Ascending aorta (tissue), 2 donors: ENCODE results near the gene EPN1. TPM values are rescaled to one million over a fixed set of nuclear protein-coding genes. Genes with fewer than 3 reads are reported as not detected.

ENCODE experiments used
- DNase-seq, 2 donors: peaks; one replicate each; pipeline ENCODE4 v3.0.0-alpha.2; 2019; ENCODE audit warnings: low spot score in 2 of 2
- H3K27ac ChIP-seq, 2 donors: fragments of 200-600 bp; sonication (generic); one replicate each; pipeline ENCODE4 v1.5.1; 2016 to 2017; ENCODE audit warnings: mild to moderate bottlenecking in 1 of 2
- H3K27me3 ChIP-seq: fragments of 200-600 bp; sonication (generic); one replicate; pipeline ENCODE4 v1.5.1; 2017
- H3K36me3 ChIP-seq, 2 donors: fragments of 200-600 bp; sonication (generic); one replicate each; pipeline ENCODE4 v1.5.1; 2016
- H3K4me1 ChIP-seq, 2 donors: fragments of 200-600 bp; sonication (generic); one replicate each; pipeline ENCODE4 v1.5.1; 2016 to 2017; ENCODE audit warnings: mild to moderate bottlenecking in 1 of 2
- H3K4me3 ChIP-seq, 2 donors: fragments of 200-600 bp; sonication (generic); one replicate each; pipeline ENCODE4 v1.5.1; 2016 to 2017; ENCODE audit warnings: mild to moderate bottlenecking in 1 of 2
- H3K9me3 ChIP-seq, 2 donors: fragments of 200-600 bp; sonication (generic); one replicate each; pipeline ENCODE4 v1.5.1; 2016
- CTCF ChIP-seq, 3 experiments: fragments of 200-600 bp in 2 of 3; fragments of 450-650 bp in 1 of 3; sonication (generic) in 2 of 3; IDR thresholded peaks; one replicate each; pipeline ENCODE4 v1.5.1; 2016 to 2019; ENCODE audit warnings: antibody characterized with exemption in 3 of 3, mild to moderate bottlenecking in 1 of 3, moderate library complexity in 1 of 3
- intact Hi-C: fragments of 100-400 bp; cut with DNase I; formaldehyde crosslinking; loops from one replicate; pipeline ENCODE4 v1.15.1; 2023
- total RNA-seq: library from RNA; depleted of rRNA; stranded (reverse); fragments of >200 nt; gene quantifications from one replicate; pipeline ENCODE4 v1.1.0, GENCODE V29; 2016

EPN1 gene
- total RNA-seq, 1 donor from 2014 or later = 122 TPM

- intact Hi-C loops = no loop called here
- no peak for DNase-seq
Measured at GRCh38 chr19:55694656-55695491, 19.8 kb downstream of the EPN1 start.

GRCh38 chr19:55695511-55696290, 20.7 kb downstream of the EPN1 start:
- TF ChIP-seq CTCF (IDR thresholded peaks at IDR 0.05) = no peak
- no peak overlapping the region for H3K4me3 ChIP-seq
- H3K27ac ChIP-seq = no peak overlapping the region
- no peaks in the 10 kb centered on the region for H3K9me3 ChIP-seq
- DNase-seq = no peak
- intact Hi-C loops = no loop called here
- no peaks in the 10 kb centered on the region for H3K27me3 ChIP-seq
- H3K4me1 ChIP-seq = no peaks in the 10 kb centered on the region
- H3K36me3 ChIP-seq = peaks cover 65 to 81% of the 10 kb centered on the region in 2 donors

More at GRCh38 chr19:55694656-55695491, 19.8 kb downstream of the EPN1 start:
- H3K4me1 ChIP-seq = no peaks in the 10 kb centered on the region
- no peak overlapping the region for H3K27ac ChIP-seq
- H3K27me3 ChIP-seq = no peaks in the 10 kb centered on the region
- no peaks in the 10 kb centered on the region for H3K9me3 ChIP-seq
- TF ChIP-seq CTCF (IDR thresholded peaks at IDR 0.05) = no peak
- peaks cover 68 to 81% of the 10 kb centered on the region in 2 donors for H3K36me3 ChIP-seq
- no peak overlapping the region for H3K4me3 ChIP-seq

- no peak for DNase-seq
- TF ChIP-seq CTCF (IDR thresholded peaks at IDR 0.05) = no peak
Measured at GRCh38 chr19:55696301-55697068, 21.5 kb downstream of the EPN1 start.

GRCh38 chr19:55697069-55697440, 22.0 kb downstream of the EPN1 start:
- Histone ChIP-seq H3K4me3 (no peak overlapping the region), H3K27me3 (no peaks in the 10 kb centered on the region), H3K27ac (no peak overlapping the region), H3K36me3 (peaks cover 55 to 70% of the 10 kb centered on the region in 2 donors), H3K4me1 (no peaks in the 10 kb centered on the region), H3K9me3 (no peaks in the 10 kb centered on the region)
- intact Hi-C loops = no loop called here
- TF ChIP-seq CTCF (IDR thresholded peaks at IDR 0.05) = no peak
- DNase-seq = no peak

More at GRCh38 chr19:55696301-55697068, 21.5 kb downstream of the EPN1 start:
- intact Hi-C loops = no loop called here
- H3K36me3 ChIP-seq = peaks cover 61 to 75% of the 10 kb centered on the region in 2 donors
- no peaks in the 10 kb centered on the region for H3K27me3 ChIP-seq
- H3K27ac ChIP-seq = no peak overlapping the region
- no peaks in the 10 kb centered on the region for H3K4me1 ChIP-seq
- no peak overlapping the region for H3K4me3 ChIP-seq
- H3K9me3 ChIP-seq = no peaks in the 10 kb centered on the region

GRCh38 chr19:55697698-55698097, 22.7 kb downstream of the EPN1 start:
- H3K27me3 ChIP-seq = no peaks in the 10 kb centered on the region
- H3K9me3 ChIP-seq = no peaks in the 10 kb centered on the region
- no peak for TF ChIP-seq CTCF (IDR thresholded peaks at IDR 0.05)
- no peaks in the 10 kb centered on the region for H3K4me1 ChIP-seq
- no peak overlapping the region for H3K27ac ChIP-seq
- no peak for DNase-seq
- intact Hi-C loops = no loop called here
- H3K4me3 ChIP-seq = no peak overlapping the region
- peaks cover 51 to 63% of the 10 kb centered on the region in 2 donors for H3K36me3 ChIP-seq
